GM12891 (cell line): ENCODE results near the gene DCUN1D3.

ENCODE experiments used
- DNase-seq: peaks from one replicate; pipeline ENCODE4 v3.0.0; 2011; ENCODE audit warnings: low spot score; ENCODE audit not compliant: insufficient read length
- FAIRE-seq: peaks from 2 replicates; lab custom pipeline; 2011; peaks lifted over from hg19 to GRCh38; lab: Jason Lieb, UNC
- PAX5 ChIP-seq: IDR thresholded peaks from 2 replicates; pipeline ENCODE4 v1.6.1; 2011; ENCODE audit warnings: low read length, moderate library complexity, mild to moderate bottlenecking; ENCODE audit not compliant: insufficient read depth, severe bottlenecking
- POLR2A ChIP-seq: IDR thresholded peaks from 2 replicates; pipeline ENCODE4 v1.6.1; 2011; ENCODE audit warnings: low read depth, low read length, control low read depth
- POLR2AphosphoS5 ChIP-seq: IDR thresholded peaks from 2 replicates; pipeline ENCODE4 v1.6.1; 2011; ENCODE audit warnings: low read depth, low read length, control low read depth
- POU2F2 ChIP-seq: IDR thresholded peaks from 2 replicates; pipeline ENCODE4 v1.6.1; 2011; ENCODE audit warnings: low read depth, mild to moderate bottlenecking, control low read depth, low read length, moderate library complexity
- SPI1 ChIP-seq: IDR thresholded peaks from 2 replicates; pipeline ENCODE4 v1.6.1; 2011; ENCODE audit warnings: low read depth, low read length, control low read depth
- TAF1 ChIP-seq: IDR thresholded peaks from 2 replicates; pipeline ENCODE4 v1.6.1; 2011; ENCODE audit warnings: low read depth, low read length, control low read depth

The DCUN1D3 gene

DNA sequence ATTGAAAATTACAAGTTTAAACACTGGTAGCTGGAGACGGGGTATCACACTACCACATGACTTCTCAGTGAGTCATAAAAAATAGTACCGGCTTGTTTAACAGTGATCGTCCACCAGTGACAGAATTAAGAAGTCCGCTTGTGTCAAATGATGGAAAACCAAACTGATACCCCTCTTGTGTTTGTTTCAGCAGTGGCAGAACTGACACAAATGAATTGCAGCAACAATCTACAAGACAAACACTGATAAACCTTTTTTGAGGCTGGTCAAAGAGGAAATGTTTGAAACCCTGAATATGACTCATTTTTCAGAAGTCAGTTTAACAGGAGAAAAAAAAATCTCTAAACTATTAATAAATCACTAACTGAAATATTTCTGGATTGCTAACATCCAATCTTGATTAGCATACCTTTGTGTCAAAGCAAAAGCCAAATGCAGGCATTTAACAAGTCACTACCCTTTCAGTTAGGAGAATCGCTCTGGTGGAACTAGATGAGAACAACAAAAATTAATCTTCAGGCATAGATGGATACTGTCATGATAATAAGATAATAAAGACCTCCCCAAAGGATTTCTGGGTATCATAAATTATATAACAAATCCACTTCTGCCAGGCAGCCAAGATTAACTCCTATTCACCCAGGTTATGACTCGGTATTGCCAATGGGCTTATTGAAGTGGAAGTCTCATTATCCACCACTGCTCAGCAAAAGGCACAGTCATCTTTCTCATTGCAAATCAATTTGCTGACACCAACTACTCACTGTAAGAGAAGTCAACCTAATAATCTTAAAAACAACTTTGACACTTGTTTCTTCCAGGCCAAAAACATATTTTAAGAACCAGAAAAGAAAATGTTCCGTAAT is 20.8 kb downstream of the DCUN1D3 start:
- no peak for TF ChIP-seq POLR2AphosphoS5
- TF ChIP-seq SPI1, result 0 out of 2 replicates have a peak, but pooled peaks have one; percentile 33
- TF ChIP-seq TAF1, result no peak
- no peak for TF ChIP-seq POLR2A
- DNase-seq (no peak), FAIRE-seq (no peak)

- DNase-seq, result no peak
- TF ChIP-seq POU2F2 (no peak), PAX5 (no peak), TAF1 (no peak), POLR2A (no peak), POLR2AphosphoS5 (no peak), SPI1 (no peak)
- no peak for FAIRE-seq
These were observed 21.4 kb downstream of the DCUN1D3 start for GRCh38 chr16:20878682-20879147.

DNA sequence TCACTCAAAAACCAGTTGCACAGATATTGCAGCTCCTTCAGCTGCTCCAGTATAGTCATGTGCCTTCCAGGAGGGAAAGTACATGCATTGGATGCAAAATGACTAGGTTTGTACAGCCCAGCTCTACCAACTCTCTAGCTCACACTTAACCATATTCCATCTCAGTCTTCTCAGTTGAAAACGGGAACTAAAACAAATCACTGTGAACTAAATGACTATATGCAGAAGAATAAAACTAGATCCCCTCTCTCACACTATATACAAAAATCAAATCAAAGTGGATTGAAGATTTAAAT is 24.9 kb downstream of the DCUN1D3 start:
- DNase-seq (no peak), FAIRE-seq (no peak)
- TF ChIP-seq PAX5 (no peak), TAF1 (no peak), SPI1 (no peak)

DNA sequence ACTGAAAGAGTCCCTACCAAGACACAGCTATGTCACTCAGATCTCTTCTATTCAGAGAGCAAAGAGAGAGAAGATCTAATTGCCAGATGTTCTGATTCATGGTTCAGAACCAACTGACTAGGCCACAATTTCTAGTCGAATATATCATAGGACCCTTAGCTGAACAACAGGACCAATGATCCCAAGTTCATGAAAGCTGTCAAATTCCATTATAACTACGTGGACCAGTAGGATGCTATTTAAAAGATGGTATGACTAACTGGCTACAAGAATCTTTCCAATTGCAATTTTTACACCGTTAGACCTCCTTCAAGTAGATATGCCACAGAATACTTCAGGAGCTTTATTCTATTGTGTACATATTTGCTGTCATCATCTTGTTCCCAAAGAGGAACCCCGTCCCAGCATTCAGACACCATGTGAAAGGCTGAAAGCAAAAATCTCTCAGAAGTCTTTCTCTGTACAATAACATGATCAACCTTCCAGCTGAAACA is 26.0 kb downstream of the DCUN1D3 start:
- FAIRE-seq (peak; percentile 55), DNase-seq (no peak)

GRCh38 chr16:20873331-20873730 is 26.8 kb downstream of the DCUN1D3 start:
- no peak for DNase-seq
- FAIRE-seq, result no peak
- TF ChIP-seq TAF1 (no peak), POLR2AphosphoS5 (no peak), POLR2A (no peak), PAX5 (no peak), POU2F2 (no peak), SPI1 (no peak)

More for the DNA sequence above, 26.0 kb downstream of the DCUN1D3 start:
- no peak for TF ChIP-seq SPI1
- TF ChIP-seq POU2F2, result no peak
- no peak for TF ChIP-seq TAF1
- no peak for TF ChIP-seq POLR2AphosphoS5
- no peak for TF ChIP-seq PAX5
- no peak for TF ChIP-seq POLR2A

- TF ChIP-seq SPI1, result peak; percentile 25; the same call in 1 of the 2 replicates
- no peak for TF ChIP-seq POU2F2
- TF ChIP-seq TAF1, result no peak
- TF ChIP-seq POLR2AphosphoS5, result no peak
- FAIRE-seq, result no peak
- no peak for DNase-seq
These were observed 28.0 kb downstream of the DCUN1D3 start for GRCh38 chr16:20871941-20872815.

DNA sequence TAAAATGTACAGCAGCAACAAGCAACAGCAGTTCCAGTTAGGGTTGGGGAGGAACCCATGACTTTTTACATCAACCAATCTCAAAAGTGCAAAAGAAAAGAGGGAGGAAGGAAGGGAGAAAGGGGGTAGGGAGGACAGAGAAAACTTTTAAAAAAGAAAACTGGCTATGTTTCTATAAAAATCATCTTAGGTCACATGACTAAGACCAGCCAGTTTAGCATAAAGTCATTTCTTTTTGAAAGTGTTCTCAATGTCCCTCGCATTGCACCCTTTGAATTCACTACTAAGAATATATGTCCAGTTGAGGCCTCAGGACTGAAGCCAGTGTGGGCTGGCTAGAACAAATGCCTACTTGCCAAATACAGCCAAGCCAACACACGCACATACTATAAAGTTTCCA is 28.9 kb downstream of the DCUN1D3 start:
- FAIRE-seq (no peak), DNase-seq (no peak)
- TF ChIP-seq POLR2AphosphoS5, result no peak
- TF ChIP-seq SPI1, result no peak
- TF ChIP-seq POLR2A, result no peak
- no peak for TF ChIP-seq PAX5
- no peak for TF ChIP-seq POU2F2
- TF ChIP-seq TAF1, result no peak

DNA sequence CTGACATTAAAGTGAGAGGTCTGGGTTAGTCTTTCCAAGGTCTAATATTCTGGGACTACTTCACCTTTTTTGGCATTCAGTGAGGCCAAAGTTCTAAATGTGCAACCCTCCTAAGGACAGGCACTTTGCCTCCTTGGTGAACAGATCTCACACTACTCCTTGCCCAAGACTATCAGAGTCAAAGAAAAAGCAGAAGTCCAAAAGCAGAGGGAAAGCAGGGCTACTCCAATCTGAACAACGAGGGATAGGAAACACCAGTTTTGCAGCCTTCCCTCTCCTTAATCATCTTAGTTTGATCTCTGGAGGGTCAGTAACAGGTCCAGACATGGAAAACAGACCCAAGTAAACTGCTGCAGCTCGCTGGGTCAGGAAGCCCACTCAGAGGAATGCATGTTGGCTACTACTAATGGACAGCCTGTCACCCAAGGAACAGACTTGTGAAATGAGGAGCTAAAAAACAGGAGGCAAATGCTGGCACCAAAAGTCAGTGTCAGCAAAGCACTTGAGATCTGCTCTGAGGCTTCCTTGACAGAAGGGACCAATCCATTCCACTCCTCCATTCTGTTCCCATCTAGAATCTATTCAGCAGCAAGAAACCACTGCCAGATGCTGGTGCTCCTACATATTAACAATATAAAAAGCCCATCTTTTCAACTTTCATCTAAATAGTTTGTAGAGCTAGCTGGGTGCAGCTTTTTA is 29.9 kb downstream of the DCUN1D3 start:
- DNase-seq (no peak), FAIRE-seq (no peak)
- TF ChIP-seq SPI1 (peak; percentile 74), TAF1 (no peak), POU2F2 (no peak)

DNA sequence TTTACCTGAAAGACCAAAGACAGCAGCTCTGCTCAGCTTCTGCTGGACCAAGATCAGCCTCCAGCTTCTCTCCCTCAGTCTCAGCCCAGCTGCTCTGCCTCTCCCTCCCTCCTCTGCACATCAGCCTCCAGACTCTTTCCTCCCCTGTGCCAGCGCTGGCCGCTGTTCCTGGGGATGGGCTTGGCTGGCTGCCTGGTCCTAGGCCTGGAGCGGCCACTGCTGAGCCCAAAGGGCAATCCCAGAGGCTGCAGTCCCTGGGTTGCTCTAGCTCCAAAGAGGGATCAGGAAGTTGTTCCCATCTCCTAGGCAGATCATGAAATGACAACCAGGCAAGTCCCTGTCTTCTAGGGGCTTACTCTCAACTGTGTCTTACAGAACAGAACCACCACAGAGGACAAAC is 31.3 kb downstream of the DCUN1D3 start:
- DNase-seq (no peak), FAIRE-seq (no peak)
- TF ChIP-seq POLR2A, result no peak
